Measurements from ENCODE around the gene TBC1D2. TPM values are rescaled to one million over a fixed set of nuclear protein-coding genes. Genes with fewer than 3 reads are reported as not detected.
"Not testable (repeated sequence)": the region's sequence is repeated elsewhere in the genome, so short reads cannot be mapped to it uniquely, and the experiment has no call there.

Gene TBC1D2, protein sequence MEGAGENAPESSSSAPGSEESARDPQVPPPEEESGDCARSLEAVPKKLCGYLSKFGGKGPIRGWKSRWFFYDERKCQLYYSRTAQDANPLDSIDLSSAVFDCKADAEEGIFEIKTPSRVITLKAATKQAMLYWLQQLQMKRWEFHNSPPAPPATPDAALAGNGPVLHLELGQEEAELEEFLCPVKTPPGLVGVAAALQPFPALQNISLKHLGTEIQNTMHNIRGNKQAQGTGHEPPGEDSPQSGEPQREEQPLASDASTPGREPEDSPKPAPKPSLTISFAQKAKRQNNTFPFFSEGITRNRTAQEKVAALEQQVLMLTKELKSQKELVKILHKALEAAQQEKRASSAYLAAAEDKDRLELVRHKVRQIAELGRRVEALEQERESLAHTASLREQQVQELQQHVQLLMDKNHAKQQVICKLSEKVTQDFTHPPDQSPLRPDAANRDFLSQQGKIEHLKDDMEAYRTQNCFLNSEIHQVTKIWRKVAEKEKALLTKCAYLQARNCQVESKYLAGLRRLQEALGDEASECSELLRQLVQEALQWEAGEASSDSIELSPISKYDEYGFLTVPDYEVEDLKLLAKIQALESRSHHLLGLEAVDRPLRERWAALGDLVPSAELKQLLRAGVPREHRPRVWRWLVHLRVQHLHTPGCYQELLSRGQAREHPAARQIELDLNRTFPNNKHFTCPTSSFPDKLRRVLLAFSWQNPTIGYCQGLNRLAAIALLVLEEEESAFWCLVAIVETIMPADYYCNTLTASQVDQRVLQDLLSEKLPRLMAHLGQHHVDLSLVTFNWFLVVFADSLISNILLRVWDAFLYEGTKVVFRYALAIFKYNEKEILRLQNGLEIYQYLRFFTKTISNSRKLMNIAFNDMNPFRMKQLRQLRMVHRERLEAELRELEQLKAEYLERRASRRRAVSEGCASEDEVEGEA
- polyA plus RNA-seq (ENCODE audit: insufficient read length in 12 of 12): 1 to 10 TPM in 11 of 12 donors, not detected in 1; 1.4 to 3.3 (median 2.0) TPM
- long read RNA-seq, donor 1, partial matches to known transcripts: 0 of 2 reads
- long read RNA-seq, donor 1, other reads (novel, unspliced or antisense): 0 of 2 reads
- long read RNA-seq, donor 2, partial matches to known transcripts: 0 of 1 reads
- long read RNA-seq, donor 2, other reads (novel, unspliced or antisense): 0 of 1 reads
- long read RNA-seq, donor 3: 0 reads
- long read RNA-seq, donor 4: 0 reads
- long read RNA-seq, donor 5: 0 reads
- long read RNA-seq, donor 6: 0 reads
- long read RNA-seq, donor 7: 0 reads
- long read RNA-seq, donor 8: 0 reads
- long read RNA-seq, donor 9: 0 reads
- long read RNA-seq, donor 10: 0 reads
- long read RNA-seq, donor 11: 0 reads

DNA sequence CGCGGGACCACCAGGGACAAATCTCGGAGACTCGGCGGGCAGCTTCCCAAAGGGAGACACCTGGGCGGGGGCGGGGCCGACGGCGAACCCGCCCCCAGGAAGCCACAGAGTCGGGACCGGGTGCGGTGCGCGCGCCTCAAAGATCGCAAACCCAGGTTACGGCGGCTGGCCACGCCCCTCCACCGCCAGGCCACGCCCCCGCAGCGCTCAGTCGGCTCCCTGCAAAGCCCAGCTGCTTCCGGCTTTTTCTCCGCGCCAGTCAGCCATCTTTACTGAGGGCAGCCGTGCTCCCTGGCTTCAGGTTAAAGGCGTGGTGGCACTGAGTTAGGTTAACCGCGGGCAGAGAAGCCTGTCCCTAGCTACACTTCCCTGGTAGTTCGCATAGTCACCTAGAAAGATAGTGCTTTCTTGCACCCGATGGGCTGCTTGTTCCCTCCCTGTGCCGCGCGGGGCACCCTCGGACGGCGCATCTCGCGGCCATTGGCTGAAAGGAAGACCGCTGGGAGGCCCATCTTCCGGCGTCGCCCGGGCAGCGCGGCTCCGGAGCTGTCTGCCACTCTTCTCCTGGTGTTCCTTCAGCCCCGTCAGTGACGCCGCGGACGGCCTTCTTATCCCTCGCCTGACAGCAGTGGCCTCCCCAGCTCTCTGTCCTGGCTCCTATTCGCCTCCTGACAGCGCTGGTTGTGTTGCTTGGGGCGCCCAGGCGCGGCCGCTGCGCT is at the start of gene TBC1D2:
TBC1D2 (minus strand) TSS at position 72 of the 719 bp plus-strand sequence. CDS start 108 bp downstream, outside the sequence.
- DNase-seq: peak; percentile 95

DNA sequence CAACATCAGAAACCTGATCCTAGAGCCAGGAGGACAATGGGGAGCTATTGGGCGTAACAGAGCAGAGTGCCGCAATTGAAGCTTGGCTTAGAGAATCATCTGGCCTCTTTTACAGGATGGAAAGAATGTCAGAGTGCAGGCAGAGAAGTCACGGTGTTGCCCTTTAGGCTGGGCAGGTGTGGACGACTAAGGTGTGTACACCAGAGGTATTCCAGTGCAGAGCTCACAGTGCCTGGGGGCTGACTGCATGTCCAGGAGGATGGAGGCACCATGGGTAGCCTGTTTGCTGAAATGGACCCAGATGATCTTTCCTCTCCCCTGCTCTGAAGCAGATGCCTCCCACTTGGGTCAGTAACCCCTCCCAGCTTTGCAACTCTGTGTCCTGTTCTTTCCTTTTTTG is 48.9 kb upstream of the TBC1D2 start:
- DNase-seq: no peak

DNA sequence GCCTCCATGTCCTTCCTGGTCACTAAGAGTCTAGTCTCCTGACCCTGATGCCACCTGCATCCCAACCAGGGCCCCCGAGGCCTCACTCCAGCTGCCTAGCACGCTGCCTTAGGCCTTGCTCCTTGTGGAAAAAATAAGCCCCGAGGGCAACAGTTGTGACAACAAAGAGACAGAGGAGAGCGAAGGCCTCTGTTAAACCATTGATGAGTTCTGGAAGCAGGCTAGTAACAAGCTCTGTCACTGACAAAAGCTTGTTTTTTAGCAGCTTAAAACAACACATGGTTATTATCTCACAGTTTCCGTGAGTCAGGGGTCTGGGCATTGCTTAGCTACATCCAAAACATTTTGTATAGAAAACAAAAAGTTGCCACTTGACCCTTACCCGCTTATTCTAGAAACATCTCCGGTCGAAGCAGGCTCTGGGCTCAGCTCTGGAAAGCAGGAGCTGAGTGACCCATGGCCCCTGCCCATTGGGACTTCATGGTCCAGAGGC is 48.2 kb upstream of the TBC1D2 start:
- DNase-seq: no peak

DNA sequence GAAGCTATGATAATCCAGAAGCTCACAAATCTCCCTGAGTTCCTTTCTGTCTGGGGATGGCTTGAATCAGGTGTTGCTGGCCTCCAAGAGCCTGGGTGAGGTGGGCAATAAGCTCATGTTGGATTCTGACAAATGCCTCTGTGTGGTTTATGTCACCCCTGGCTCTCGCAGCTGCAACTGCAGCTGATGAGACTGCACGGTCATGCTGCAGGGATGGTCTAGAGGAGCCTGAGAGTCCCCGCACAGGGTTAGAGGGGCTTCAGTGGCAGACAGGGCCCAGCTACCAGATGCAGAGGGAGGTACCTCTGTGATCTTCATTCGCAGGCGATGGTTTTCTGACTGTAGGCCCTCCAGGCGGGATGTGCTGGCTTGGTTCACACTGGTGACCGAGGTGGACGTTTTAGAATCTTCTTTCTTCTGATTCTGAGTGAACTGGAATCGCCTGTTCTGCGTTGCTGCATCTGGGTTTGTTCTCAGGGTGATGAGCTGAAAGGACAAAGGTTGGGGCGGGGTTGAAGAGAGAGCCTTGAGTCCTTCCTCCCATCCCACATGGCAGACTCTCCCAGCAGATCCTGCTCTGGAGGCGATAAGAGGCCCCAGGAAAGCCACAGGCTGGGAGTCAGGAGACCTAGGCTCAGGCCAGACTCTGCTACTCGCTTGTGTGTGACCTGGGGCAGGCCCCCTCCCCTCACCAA is 47.6 kb upstream of the TBC1D2 start:
- DNase-seq: no peak

DNA sequence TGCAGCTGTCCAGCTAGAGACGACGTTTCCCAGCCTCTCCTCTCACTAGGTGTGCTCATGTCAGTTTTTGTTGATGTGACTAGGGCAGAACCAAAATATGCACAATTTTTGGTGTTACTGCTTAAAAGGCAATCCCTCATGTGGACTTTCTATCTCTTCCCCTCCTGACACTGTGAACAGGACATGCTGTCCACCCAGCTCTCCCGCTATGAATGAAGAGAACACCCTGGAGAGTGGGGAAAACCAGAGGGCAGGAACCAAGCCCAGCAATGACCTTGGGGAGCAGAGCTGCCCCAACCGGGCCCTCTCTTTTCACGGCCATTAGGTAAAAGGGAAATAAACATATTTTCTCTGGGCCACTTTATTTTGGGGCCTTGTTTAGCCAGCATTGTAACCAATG is 46.7 kb upstream of the TBC1D2 start:
- DNase-seq: no peak

DNA sequence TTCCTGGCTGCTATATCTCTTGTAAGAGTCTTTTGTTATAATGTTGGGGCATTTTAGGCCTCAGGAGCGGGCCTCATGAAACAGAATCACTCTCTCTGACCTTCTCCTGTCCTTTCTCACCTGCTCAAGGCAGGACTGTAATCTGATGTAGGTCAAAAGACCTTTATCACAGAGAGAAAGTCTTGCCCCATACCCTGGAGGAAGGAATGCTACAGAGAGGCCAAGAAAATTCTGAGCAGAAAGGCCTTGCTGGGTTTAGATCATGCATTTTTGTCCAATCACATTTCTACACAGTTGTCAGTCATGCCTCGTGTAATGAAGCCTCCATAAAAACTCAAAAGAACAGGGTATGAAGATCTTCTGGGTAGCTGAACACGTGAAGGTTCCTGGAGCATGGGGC is 45.2 kb upstream of the TBC1D2 start:
- no peak for DNase-seq

DNA sequence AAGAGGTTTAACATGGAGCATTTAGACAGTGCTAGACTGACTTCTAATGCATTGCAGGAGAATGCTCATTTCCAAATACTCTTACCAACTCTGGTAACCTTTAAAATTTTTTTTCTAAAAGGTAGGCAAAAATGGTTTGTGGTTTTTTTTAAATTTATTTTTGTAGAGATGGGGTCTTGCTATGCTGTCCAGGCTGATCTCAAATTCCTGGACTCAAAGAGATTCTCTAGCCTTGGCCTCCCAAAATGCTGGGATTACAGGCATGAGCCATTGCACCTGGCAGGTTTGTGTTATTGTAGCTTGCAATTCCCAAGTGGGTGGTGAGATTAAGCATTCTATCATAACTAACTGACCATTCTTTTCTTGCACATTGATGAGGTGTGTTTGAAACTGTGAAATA is 43.0 kb upstream of the TBC1D2 start:
- DNase-seq: no peak

DNA sequence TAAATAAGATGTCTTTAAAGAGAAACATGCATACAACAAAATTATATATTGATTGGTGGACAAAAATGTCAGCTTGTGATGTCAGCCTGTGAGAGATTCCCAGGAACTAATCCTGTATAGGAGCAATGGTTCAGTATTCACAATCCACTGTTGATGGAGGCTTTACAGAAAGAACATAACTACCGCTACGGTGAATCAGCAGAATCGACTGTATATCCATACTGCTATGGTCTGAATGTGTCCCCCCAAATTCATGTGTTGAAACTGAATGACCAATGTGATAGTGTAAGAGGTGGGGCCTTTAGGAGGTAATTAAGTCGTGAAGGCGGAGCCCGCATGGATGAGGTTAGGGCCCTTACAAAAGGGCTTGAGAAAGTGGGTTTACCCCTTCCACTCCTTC is 40.4 kb upstream of the TBC1D2 start:
- DNase-seq: no peak

DNA sequence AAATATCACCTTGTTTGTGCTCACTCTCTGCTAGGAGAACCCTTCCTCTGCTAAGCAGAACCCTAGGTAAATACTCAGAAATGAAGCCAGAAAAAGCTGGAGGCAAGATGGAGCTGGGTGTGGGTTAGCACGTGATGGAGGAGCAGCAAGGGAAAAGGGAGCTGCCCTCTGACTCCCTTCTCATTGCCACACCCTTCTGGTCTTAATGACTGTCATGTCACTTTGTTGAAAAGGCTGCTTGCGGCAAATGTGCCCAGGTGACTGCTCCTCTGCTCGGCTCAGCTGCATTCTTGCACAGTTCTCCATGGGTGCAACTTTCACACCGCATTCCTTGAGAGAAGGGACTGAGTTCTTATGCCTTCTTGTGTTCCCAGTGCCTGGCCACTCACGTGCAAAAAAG is 36.4 kb upstream of the TBC1D2 start:
- DNase-seq: no peak

DNA sequence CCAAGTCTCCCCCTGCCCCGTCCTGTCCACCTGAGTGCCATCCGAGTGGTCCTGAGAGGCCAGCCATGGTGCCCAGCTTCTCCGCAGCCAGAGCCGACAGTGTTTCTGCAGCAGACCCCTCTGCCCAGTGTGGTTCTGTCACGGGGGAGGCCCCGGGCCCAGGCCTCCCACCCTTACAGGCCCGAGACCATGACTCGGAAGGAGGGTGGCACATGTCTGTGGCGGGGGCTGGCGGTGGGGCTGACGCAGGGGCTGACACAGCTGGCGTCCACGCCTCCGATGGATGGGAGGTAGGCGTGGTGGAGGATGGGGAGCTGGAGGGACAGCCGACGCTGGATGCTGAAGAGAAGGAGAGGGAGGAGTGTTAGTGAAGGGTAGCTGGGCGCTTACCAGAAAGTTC is 35.0 kb upstream of the TBC1D2 start:
- DNase-seq: no peak

DNA sequence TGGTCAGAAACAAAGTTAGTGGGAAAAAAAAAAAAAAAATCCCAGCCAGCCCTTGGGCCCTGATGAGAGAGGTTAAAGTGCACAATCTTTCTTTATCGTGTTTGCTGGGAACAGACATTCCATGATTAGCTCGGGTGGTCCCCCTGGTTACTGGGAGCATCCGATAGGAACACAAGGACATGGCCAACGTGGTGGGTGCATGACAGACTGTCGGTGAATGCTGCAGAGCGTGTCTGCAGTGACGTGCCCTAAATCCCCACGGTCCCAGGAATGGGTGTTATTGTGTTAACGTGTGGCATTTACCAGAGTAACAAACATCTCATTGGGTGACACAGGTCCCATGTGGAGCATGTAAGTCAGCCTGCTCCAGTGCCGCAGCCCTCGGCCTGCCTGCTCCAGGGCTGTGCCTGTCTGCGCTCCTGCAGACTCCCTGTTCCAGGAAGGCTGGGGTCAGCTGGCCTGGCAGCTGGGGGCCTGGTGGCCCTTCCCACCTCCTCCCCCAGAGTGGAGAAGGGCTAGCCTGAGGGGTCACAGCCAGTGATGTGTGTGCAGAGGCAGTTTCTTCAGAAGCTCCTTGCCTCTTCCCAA is 34.3 kb upstream of the TBC1D2 start:
- no peak for DNase-seq

DNA sequence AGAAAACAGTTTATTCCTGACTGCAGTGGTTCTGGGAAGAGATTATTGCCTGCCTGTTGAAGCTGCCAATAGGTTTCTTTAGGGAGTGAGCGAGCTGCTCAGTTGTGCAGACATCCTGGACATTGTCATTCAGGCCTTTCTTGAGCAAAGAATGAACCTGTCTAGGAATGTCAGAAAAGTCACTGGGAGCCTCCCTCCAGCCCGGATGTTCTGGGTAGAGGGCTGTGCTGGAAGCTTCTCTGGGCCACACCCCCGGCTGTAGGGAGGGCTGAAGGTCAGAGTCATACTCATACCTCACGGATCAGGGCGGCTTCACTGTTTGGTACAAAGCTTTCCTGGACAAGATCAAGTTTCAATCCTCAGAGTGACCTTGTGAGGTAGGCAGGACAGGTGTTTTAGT is 33.4 kb upstream of the TBC1D2 start:
- no peak for DNase-seq

DNA sequence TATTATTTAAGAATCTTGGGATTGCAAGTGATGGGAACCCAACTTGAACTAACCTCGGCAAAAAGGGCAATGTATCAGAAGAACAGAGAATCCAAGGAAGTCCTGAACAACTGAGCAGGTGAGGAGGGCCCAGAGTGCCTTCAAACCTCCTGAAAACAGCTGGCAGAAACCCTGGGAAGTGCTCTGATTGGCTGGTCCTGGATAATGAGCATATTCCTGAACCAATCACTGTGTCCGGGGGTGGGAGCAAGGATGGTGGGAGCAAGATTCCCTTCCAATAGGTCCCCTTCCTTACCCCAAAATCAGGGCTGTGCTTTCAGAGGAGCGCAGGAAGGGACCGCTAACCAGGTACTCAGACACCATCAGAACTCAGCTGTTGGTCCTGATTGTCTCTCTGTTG is 31.9 kb upstream of the TBC1D2 start:
- DNase-seq: no peak

DNA sequence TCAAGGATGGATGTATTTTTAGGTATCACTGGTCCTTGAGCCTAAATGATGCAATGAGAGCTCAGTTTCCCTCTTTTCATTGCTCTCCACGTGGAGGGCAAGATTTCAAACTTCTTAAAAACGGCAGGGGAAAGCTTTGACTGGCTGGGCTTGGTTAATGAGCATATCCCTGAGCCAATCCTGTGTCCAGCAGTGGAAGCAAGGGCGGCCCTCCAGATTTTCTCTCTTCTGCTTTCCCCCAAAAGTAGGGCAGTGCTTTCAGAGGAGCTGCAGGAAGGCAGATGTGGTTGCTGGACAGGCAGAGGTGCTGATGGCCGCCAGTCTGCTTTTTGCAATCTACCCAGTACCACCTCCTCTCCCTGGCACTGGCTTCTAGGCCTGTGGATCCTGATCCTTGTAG is 30.0 kb upstream of the TBC1D2 start:
- DNase-seq: no peak

DNA sequence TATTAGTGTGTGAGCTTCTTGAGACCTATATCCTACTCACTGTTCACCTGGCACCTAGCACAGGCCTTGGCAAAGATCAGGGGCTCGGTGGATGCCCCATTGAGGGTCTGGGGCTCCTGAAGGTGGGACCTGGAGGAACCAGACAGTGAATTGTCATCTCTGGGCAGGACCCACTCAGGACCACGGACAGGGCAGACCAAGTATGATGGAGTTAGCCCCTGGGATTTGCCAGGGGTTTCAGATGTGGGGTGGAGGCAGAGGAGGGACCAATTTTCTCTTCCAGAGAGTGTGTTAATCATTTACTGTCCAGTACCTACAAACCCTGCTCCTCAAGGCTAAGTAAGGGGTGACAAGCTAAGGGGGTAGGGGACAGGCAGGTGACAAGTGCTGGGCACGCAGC is 29.3 kb upstream of the TBC1D2 start:
- DNase-seq: no peak

DNA sequence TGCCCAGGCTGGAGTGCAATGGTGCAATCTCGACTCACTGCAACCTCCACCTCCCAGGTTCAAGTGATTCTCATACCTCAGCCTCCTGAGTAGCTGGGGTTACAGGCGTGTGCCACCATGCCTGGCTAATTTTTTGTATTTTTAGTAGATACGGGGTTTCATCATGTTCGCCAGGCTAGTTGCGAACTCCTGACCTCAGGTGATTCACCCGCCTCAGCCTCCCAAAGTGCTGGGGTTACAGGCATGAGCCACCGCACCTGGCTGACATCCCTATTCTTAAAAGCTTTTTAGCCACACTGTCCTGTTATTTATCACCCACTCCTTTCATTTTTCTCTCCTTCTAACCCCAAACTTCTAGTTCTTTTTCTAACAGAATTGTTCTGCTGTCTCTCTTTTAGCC is 27.7 kb upstream of the TBC1D2 start:
- DNase-seq: not testable (repeated sequence)

DNA sequence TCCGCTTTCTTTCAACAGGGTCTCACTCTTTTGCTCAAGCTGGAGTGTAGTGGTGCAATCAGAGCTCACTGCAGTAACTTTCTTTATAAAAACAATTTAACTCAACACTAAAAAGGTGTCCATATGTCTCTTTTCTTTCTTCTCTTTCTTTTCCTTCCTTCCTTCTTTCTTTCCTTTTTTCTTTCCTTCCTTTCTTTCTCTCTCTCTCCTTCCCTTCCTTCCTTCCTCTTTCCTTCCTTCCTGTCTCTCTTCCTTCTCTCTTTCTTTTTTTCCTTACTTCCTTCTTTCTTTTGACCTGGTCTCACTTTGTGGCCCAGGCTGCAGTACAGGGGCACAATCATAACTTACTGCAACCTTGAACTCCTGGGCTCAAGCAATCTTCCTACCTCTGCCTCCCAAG is 25.8 kb upstream of the TBC1D2 start:
- DNase-seq: no peak

DNA sequence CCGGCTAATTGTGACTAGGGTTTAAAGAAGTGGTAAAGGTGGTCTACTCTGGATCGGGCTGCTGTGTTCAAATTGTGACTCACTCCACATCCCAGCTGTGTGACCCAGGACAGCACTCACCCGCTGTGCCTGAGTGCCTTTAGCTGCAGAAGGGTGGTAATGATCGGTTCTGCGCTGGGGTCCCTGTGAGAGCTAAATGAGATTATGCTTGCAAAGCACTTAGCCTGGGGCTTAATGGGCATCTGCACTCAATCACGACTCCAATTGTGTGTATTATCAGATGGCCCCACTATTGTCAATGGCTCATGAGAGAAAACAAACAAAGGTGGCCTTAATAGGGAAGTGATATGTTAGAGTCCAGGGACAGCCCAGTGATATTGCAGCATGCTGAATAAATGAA is 25.1 kb upstream of the TBC1D2 start:
- DNase-seq: no peak

DNA sequence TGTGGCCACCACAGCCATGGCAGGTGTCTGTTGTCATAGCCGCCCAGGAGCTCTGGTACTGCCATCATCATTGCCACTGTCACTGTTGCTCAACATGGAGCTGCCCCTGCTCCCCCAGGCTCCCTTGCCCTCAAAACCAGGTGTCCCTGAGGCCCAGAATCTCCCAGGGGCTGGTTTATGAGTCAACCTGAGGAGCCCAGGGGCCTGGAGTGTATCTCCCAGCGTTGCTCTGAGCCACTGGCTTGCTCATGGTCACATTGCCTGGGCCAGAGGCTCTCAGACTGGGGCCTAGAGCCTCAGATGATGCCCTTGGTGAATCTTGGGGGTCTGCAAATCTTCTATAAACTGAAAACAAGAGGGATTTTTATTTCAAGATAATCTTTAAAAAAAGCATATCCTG is 24.7 kb upstream of the TBC1D2 start:
- DNase-seq: no peak

DNA sequence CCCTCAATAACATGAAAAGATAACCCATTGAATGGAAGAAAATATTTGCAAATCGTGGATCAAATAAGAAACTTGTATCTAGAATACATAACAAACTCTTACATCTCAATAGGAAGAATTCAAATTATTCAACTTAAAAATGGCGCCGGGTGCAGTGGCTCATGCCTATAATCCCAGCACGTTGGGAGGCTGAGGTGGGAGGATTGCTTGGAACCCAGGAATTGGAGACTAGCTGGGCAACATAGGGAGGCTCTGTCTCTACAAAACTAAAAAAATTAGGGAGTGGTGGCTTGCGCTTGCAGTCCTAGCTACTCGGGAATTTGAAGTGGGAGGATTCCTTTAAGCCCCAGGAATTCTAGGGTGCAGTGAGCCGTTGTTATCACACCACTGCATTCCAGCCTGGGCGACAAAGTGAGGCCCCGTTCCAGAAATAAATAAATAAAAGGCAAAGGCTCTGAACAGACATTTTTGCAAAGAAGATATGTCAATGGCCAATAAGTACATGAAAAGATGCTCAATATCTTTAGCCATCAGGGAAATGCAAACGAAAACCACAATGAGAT is 21.5 kb upstream of the TBC1D2 start:
- DNase-seq: no peak

All from muscle of arm (tissue), 14 donors.